ENCODE results near the gene LEFTY2. TPM values are rescaled to one million over a fixed set of nuclear protein-coding genes. Genes with fewer than 3 reads are reported as not detected.

The LEFTY2 gene
- polyA plus RNA-seq, 1 of the 3 experiments (the other 2 are of a cell fraction) = not detected

- no peak for DNase-seq
- POLR2A ChIA-PET = no interaction called here
- CTCF ChIA-PET = interaction anchor here (0.6 kb wide), 1 partner anchor 115 kb away, joined by 3 read pairs; no protein-coding TSS in a partner anchor
Measured at GRCh38 chr1:225896494-225896893, 44.5 kb downstream of the LEFTY2 start.

GRCh38 chr1:225892307-225892706 is 48.7 kb downstream of the LEFTY2 start:
- H3F3A ChIP-seq (replicated peaks; ENCODE audit: insufficient read depth) = no peaks in the 10 kb centered on the region
- TF ChIP-seq FOXJ3 (CRISPR knock-in tag; IDR thresholded peaks at IDR 0.05) = no peak
- TF ChIP-seq MXI1 (IDR thresholded peaks at IDR 0.05; ENCODE audit: low read depth, low read length) = no peak
- no peak for TF ChIP-seq NRF1 (IDR thresholded peaks at IDR 0.05; ENCODE audit: low read depth, low read length)
- TF ChIP-seq SIN3A (IDR thresholded peaks at IDR 0.05; ENCODE audit: borderline replicate concordance, low read depth, low read length) = no peak
- TF ChIP-seq IRF3 (IDR thresholded peaks at IDR 0.05; ENCODE audit: low read depth, low read length) = no peak
- TF ChIP-seq, protein P1, sequence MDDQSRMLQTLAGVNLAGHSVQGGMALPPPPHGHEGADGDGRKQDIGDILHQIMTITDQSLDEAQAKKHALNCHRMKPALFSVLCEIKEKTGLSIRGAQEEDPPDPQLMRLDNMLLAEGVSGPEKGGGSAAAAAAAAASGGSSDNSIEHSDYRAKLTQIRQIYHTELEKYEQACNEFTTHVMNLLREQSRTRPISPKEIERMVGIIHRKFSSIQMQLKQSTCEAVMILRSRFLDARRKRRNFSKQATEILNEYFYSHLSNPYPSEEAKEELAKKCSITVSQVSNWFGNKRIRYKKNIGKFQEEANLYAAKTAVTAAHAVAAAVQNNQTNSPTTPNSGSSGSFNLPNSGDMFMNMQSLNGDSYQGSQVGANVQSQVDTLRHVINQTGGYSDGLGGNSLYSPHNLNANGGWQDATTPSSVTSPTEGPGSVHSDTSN (IDR thresholded peaks at IDR 0.05) = no peak
- TF ChIP-seq USF2 (IDR thresholded peaks at IDR 0.05; ENCODE audit: borderline replicate concordance, low read depth, low read length) = no peak
- no peak for TF ChIP-seq USF1 (IDR thresholded peaks at IDR 0.05; ENCODE audit: borderline replicate concordance, low read depth)
- no peak for TF ChIP-seq EZH2phosphoT487 (IDR thresholded peaks at IDR 0.05; ENCODE audit: borderline replicate concordance, low read depth)
- no peak overlapping the region for H3K4me2 ChIP-seq
- H3K36me3 ChIP-seq (replicated peaks in 1 of 2; ENCODE audit: control insufficient read depth in 1 of 2, insufficient read depth in 2 of 2, low read length in 1 of 2) = no peaks in the 10 kb centered on the region
- no peak overlapping the region for H3K27ac ChIP-seq (ENCODE audit: low read depth in 2 of 2, low read length in 1 of 2)
- no peaks in the 10 kb centered on the region for H3K9me3 ChIP-seq
- H3K9ac ChIP-seq = no peak overlapping the region
- no peaks in the 10 kb centered on the region for H3K79me2 ChIP-seq (ENCODE audit: insufficient read depth)
- H3K4me1 ChIP-seq (ENCODE audit: control insufficient read depth in 1 of 2, insufficient read depth in 2 of 2, low read depth in 1 of 2, low read length in 1 of 2) = peaks cover 0 to 2% of the 10 kb centered on the region in 2 experiments; a peak in 1 of 4 replicates
- no peaks in the 10 kb centered on the region for H4K20me1 ChIP-seq (ENCODE audit: insufficient read depth)
- no peaks in the 10 kb centered on the region for H3K9me2 ChIP-seq
- WGBS (ENCODE audit: low lambda C conversion rate) = 92% methylated on average over 6 of the region's 6 CpGs
- ChIA-PET CTCF (interaction anchor here (1.2 kb wide), 1 partner anchor 418 kb away, joined by 3 read pairs; no protein-coding TSS in a partner anchor), POLR2A (no interaction called here)
- H3K4me3 ChIP-seq (ENCODE audit: low read depth in 2 of 2, low read length in 1 of 2) = no peak overlapping the region
- no peaks in the 10 kb centered on the region for H3K27me3 ChIP-seq (ENCODE audit: insufficient read depth)
- H2AFZ ChIP-seq (ENCODE audit: low read depth) = no peak overlapping the region
- no peak for DNase-seq

More at GRCh38 chr1:225896494-225896893, 44.5 kb downstream of the LEFTY2 start:
- no peaks in the 10 kb centered on the region for H3K9me3 ChIP-seq
- no peaks in the 10 kb centered on the region for H4K20me1 ChIP-seq (ENCODE audit: insufficient read depth)
- H3F3A ChIP-seq (replicated peaks; ENCODE audit: insufficient read depth) = no peaks in the 10 kb centered on the region
- no peaks in the 10 kb centered on the region for H3K36me3 ChIP-seq (replicated peaks in 1 of 2; ENCODE audit: control insufficient read depth in 1 of 2, insufficient read depth in 2 of 2, low read length in 1 of 2)
- no peak overlapping the region for H2AFZ ChIP-seq (ENCODE audit: low read depth)
- no peak overlapping the region for H3K4me2 ChIP-seq
- H3K79me2 ChIP-seq (ENCODE audit: insufficient read depth) = no peaks in the 10 kb centered on the region
- H3K27me3 ChIP-seq (ENCODE audit: insufficient read depth) = no peaks in the 10 kb centered on the region
- no peaks in the 10 kb centered on the region for H3K9me2 ChIP-seq
- TF ChIP-seq MAX (IDR thresholded peaks at IDR 0.05; ENCODE audit: low read depth) = no peak
- TF ChIP-seq RFX5 (IDR thresholded peaks at IDR 0.05; ENCODE audit: low read length) = no peak
- no peak for TF ChIP-seq IRF3 (IDR thresholded peaks at IDR 0.05; ENCODE audit: low read depth, low read length)
- TF ChIP-seq USF1 (IDR thresholded peaks at IDR 0.05; ENCODE audit: borderline replicate concordance, low read depth) = no peak
- TF ChIP-seq MXI1 (IDR thresholded peaks at IDR 0.05; ENCODE audit: low read depth, low read length) = no peak
- TF ChIP-seq NRF1 (IDR thresholded peaks at IDR 0.05; ENCODE audit: low read depth, low read length) = no peak
- no peak for TF ChIP-seq RXRA (IDR thresholded peaks at IDR 0.05; ENCODE audit: borderline replicate concordance, low read depth)
- no peak for TF ChIP-seq SMC3 (IDR thresholded peaks at IDR 0.05; ENCODE audit: low read depth, low read length)
- TF ChIP-seq JUND (IDR thresholded peaks at IDR 0.05) = no peak
- peaks cover 0 to 2% of the 10 kb centered on the region in 2 experiments; a peak in 1 of 4 replicates for H3K4me1 ChIP-seq (ENCODE audit: control insufficient read depth in 1 of 2, insufficient read depth in 2 of 2, low read depth in 1 of 2, low read length in 1 of 2)
- no peak overlapping the region for H3K4me3 ChIP-seq (ENCODE audit: low read depth in 2 of 2, low read length in 1 of 2)
- no peak overlapping the region for H3K27ac ChIP-seq (ENCODE audit: low read depth in 2 of 2, low read length in 1 of 2)
- H3K9ac ChIP-seq = no peak overlapping the region
- WGBS (ENCODE audit: low lambda C conversion rate) = 85% methylated on average over 5 of the region's 5 CpGs

Data from SK-N-SH (cell line).